ENCODE results near the gene CEMP1.

The CEMP1 gene

GRCh38 chr16:2518823-2519710 lies 12.1 kb downstream of the CEMP1 start:
- no peak for DNase-seq

GRCh38 chr16:2517954-2518605 lies 13.1 kb downstream of the CEMP1 start:
- DNase-seq = no peak

- DNase-seq = peak; percentile 23
Measured at GRCh38 chr16:2516391-2517240, 14.6 kb downstream of the CEMP1 start.

- no peak for DNase-seq
Measured at GRCh38 chr16:2515180-2515851, 15.9 kb downstream of the CEMP1 start.

GRCh38 chr16:2514333-2515179 lies 16.7 kb downstream of the CEMP1 start:
- DNase-seq = no peak

GRCh38 chr16:2513405-2514332 lies 17.5 kb downstream of the CEMP1 start, which contains the start of gene ATP6V0C:
TSS of gene ATP6V0C (plus strand) at chr16:2513952. CDS start at chr16:2514104, 152 bp downstream.
- peak; percentile 91 for DNase-seq

- DNase-seq = no peak
Measured at GRCh38 chr16:2512735-2513404, 18.3 kb downstream of the CEMP1 start.

- DNase-seq = no peak
Measured at GRCh38 chr16:2511996-2512734, 19.0 kb downstream of the CEMP1 start.

- no peak for DNase-seq
Measured at GRCh38 chr16:2511128-2511800, 19.9 kb downstream of the CEMP1 start.

GRCh38 chr16:2508722-2509400 lies 22.3 kb downstream of the CEMP1 start:
- DNase-seq = no peak

- DNase-seq = no peak
Measured at GRCh38 chr16:2507665-2508064, 23.5 kb downstream of the CEMP1 start.

GRCh38 chr16:2507052-2507659 lies 24.1 kb downstream of the CEMP1 start:
- no peak for DNase-seq

- DNase-seq = no peak
Measured at GRCh38 chr16:2505695-2506094, 25.5 kb downstream of the CEMP1 start.

- no peak for DNase-seq
Measured at GRCh38 chr16:2501946-2502895, 29.0 kb downstream of the CEMP1 start.

- peak; percentile 90 for DNase-seq
Measured at GRCh38 chr16:2500918-2501750, 30.1 kb downstream of the CEMP1 start.
